Activated naive CD4-positive, alpha-beta T cell treated with anti-CD3 and anti-CD28 coated beads, Interleukin-2, amount 50 U/mL, for 72 hours (primary cell): ENCODE measurements around the gene CHST7. TPM values are rescaled to one million over a fixed set of nuclear protein-coding genes. Genes with fewer than 3 reads are reported as not detected.

Experiments
- ATAC-seq, 2 donors: fragments of 150-1000 bp; cut with Tn5 transposase; 2 replicates each; pipeline ENCODE4 v1.10.0; 2021; ENCODE audit warnings: mild to moderate bottlenecking in 2 of 2, moderate library complexity in 2 of 2
- DNase-seq, 2 donors: peaks; one replicate each; pipeline ENCODE4 v3.0.0; 2021 to 2022; ENCODE audit warnings: low spot score in 2 of 2
- H3K27ac Mint-ChIP-seq, 2 donors: one replicate each; pipeline ENCODE4 v1.8.0; 2022; ENCODE audit warnings: mild to moderate bottlenecking in 2 of 2, mixed read lengths in 2 of 2
- H3K36me3 Mint-ChIP-seq, 2 donors: one replicate each; pipeline ENCODE4 v1.8.0; 2022; ENCODE audit warnings: mixed read lengths in 2 of 2
- H3K9me3 Mint-ChIP-seq, 2 donors: one replicate each; pipeline ENCODE4 v1.8.0; 2022; ENCODE audit warnings: mixed read lengths in 2 of 2
- total RNA-seq, 2 donors: library from RNA; stranded (reverse); gene quantifications; one replicate each; pipeline ENCODE4 v1.2.3, GENCODE V29; 2022

Gene CHST7
- total RNA-seq, 2 donors from 2014 or later: 1.4 to 2.0 TPM

- ATAC-seq: peak; percentile 29 to 46
- Mint-ChIP-seq H3K9me3 (no peaks in the 10 kb centered on the region), H3K27ac (peak overlapping the region; percentile 68 to 81), H3K36me3 (no peaks in the 10 kb centered on the region)
- peak in 1 of 2 donors; percentile 38 for DNase-seq
Measured at GRCh38 chrX:46588263-46588662, 14.7 kb downstream of the CHST7 start.

- DNase-seq: no peak
- H3K36me3 Mint-ChIP-seq: no peaks in the 10 kb centered on the region
- no peak for ATAC-seq
- H3K27ac Mint-ChIP-seq: no peak overlapping the region
- no peaks in the 10 kb centered on the region for H3K9me3 Mint-ChIP-seq
Measured at GRCh38 chrX:46589977-46590723, 16.6 kb downstream of the CHST7 start.

GRCh38 chrX:46595084-46595483 lies 21.5 kb downstream of the CHST7 start:
- Mint-ChIP-seq H3K27ac (no peak overlapping the region), H3K9me3 (no peaks in the 10 kb centered on the region), H3K36me3 (no peaks in the 10 kb centered on the region)
- ATAC-seq: no peak
- DNase-seq: no peak

- Mint-ChIP-seq H3K27ac (no peak overlapping the region), H3K9me3 (no peaks in the 10 kb centered on the region), H3K36me3 (no peaks in the 10 kb centered on the region)
- ATAC-seq (no peak), DNase-seq (no peak)
Measured at GRCh38 chrX:46597208-46597607, 23.6 kb downstream of the CHST7 start.

GRCh38 chrX:46597771-46598170 lies 24.2 kb downstream of the CHST7 start:
- ATAC-seq (no peak), DNase-seq (no peak)
- H3K27ac Mint-ChIP-seq: no peak overlapping the region
- no peaks in the 10 kb centered on the region for H3K9me3 Mint-ChIP-seq
- H3K36me3 Mint-ChIP-seq: no peaks in the 10 kb centered on the region

- H3K9me3 Mint-ChIP-seq: no peaks in the 10 kb centered on the region
- DNase-seq (no peak), ATAC-seq (no peak)
Measured at GRCh38 chrX:46599051-46599560, 25.5 kb downstream of the CHST7 start.

GRCh38 chrX:46601283-46601682 lies 27.7 kb downstream of the CHST7 start:
- no peak overlapping the region for H3K27ac Mint-ChIP-seq
- no peaks in the 10 kb centered on the region for H3K9me3 Mint-ChIP-seq
- DNase-seq (no peak), ATAC-seq (no peak)
- no peaks in the 10 kb centered on the region for H3K36me3 Mint-ChIP-seq

More at GRCh38 chrX:46599051-46599560, 25.5 kb downstream of the CHST7 start:
- Mint-ChIP-seq H3K36me3 (no peaks in the 10 kb centered on the region), H3K27ac (no peak overlapping the region)

GRCh38 chrX:46602468-46603102 lies 29.0 kb downstream of the CHST7 start:
- ATAC-seq (no peak), DNase-seq (no peak)
- Mint-ChIP-seq H3K9me3 (no peaks in the 10 kb centered on the region), H3K36me3 (peaks cover 0 to 4% of the 10 kb centered on the region in 2 donors), H3K27ac (no peak overlapping the region)

- ATAC-seq: no peak
- Mint-ChIP-seq H3K36me3 (peaks cover 0 to 4% of the 10 kb centered on the region in 2 donors), H3K9me3 (no peaks in the 10 kb centered on the region), H3K27ac (no peak overlapping the region)
- no peak for DNase-seq
Measured at GRCh38 chrX:46607916-46608315, 34.4 kb downstream of the CHST7 start.

- DNase-seq: no peak
- Mint-ChIP-seq H3K27ac (no peak overlapping the region), H3K36me3 (peaks cover 4 to 8% of the 10 kb centered on the region in 2 donors), H3K9me3 (no peaks in the 10 kb centered on the region)
- ATAC-seq: peak in 1 of 2 donors; percentile 58
Measured at GRCh38 chrX:46610070-46610658, 36.6 kb downstream of the CHST7 start.

GRCh38 chrX:46611658-46612362 lies 38.2 kb downstream of the CHST7 start:
- DNase-seq: peak in 1 of 2 donors; percentile 3
- H3K27ac Mint-ChIP-seq: no peak overlapping the region
- peak; percentile 77 to 91 for ATAC-seq
- peaks cover 8% of the 10 kb centered on the region in 2 donors for H3K36me3 Mint-ChIP-seq
- H3K9me3 Mint-ChIP-seq: no peaks in the 10 kb centered on the region

GRCh38 chrX:46617906-46618305 lies 44.3 kb downstream of the CHST7 start:
- Mint-ChIP-seq H3K9me3 (no peaks in the 10 kb centered on the region), H3K36me3 (peaks cover 19 to 31% of the 10 kb centered on the region in 2 donors), H3K27ac (no peak overlapping the region)
- no peak for DNase-seq
- no peak for ATAC-seq

GRCh38 chrX:46618947-46619346 lies 45.4 kb downstream of the CHST7 start:
- Mint-ChIP-seq H3K27ac (no peak overlapping the region), H3K9me3 (no peaks in the 10 kb centered on the region), H3K36me3 (peaks cover 19 to 31% of the 10 kb centered on the region in 2 donors)
- no peak for ATAC-seq
- DNase-seq: no peak

GRCh38 chrX:46620505-46620904 lies 46.9 kb downstream of the CHST7 start:
- ATAC-seq: no peak
- DNase-seq: no peak
- no peak overlapping the region for H3K27ac Mint-ChIP-seq
- peaks cover 15 to 27% of the 10 kb centered on the region in 2 donors for H3K36me3 Mint-ChIP-seq
- no peaks in the 10 kb centered on the region for H3K9me3 Mint-ChIP-seq

GRCh38 chrX:46621572-46621971 lies 48.0 kb downstream of the CHST7 start:
- Mint-ChIP-seq H3K27ac (no peak overlapping the region), H3K9me3 (no peaks in the 10 kb centered on the region), H3K36me3 (peaks cover 13 to 27% of the 10 kb centered on the region in 2 donors)
- DNase-seq (no peak), ATAC-seq (no peak)

GRCh38 chrX:46624090-46624786 lies 50.7 kb downstream of the CHST7 start:
- H3K9me3 Mint-ChIP-seq: no peaks in the 10 kb centered on the region
- DNase-seq: no peak
- H3K36me3 Mint-ChIP-seq: peaks cover 0 to 12% of the 10 kb centered on the region in 2 donors
- no peak overlapping the region for H3K27ac Mint-ChIP-seq
- ATAC-seq: no peak
